ENCODE results near the gene DPH1.

DPH1 gene

GRCh38 chr17:2064147-2064489 is 34.2 kb downstream of the DPH1 start:
- TF ChIP-seq CTCF (conservative IDR thresholded peaks at IDR 0.05; ENCODE audit: low read depth, low read length) = no peak
- H3K4me3 ChIP-seq (ENCODE audit: low read length) = no peak overlapping the region
- no peak for DNase-seq (ENCODE audit: low read depth)

- no peak overlapping the region for H3K4me3 ChIP-seq (ENCODE audit: low read length)
- TF ChIP-seq CTCF (conservative IDR thresholded peaks at IDR 0.05; ENCODE audit: low read depth, low read length) = no peak
- no peak for DNase-seq (ENCODE audit: low read depth)
Measured at GRCh38 chr17:2064520-2064971, 34.6 kb downstream of the DPH1 start.

DNA sequence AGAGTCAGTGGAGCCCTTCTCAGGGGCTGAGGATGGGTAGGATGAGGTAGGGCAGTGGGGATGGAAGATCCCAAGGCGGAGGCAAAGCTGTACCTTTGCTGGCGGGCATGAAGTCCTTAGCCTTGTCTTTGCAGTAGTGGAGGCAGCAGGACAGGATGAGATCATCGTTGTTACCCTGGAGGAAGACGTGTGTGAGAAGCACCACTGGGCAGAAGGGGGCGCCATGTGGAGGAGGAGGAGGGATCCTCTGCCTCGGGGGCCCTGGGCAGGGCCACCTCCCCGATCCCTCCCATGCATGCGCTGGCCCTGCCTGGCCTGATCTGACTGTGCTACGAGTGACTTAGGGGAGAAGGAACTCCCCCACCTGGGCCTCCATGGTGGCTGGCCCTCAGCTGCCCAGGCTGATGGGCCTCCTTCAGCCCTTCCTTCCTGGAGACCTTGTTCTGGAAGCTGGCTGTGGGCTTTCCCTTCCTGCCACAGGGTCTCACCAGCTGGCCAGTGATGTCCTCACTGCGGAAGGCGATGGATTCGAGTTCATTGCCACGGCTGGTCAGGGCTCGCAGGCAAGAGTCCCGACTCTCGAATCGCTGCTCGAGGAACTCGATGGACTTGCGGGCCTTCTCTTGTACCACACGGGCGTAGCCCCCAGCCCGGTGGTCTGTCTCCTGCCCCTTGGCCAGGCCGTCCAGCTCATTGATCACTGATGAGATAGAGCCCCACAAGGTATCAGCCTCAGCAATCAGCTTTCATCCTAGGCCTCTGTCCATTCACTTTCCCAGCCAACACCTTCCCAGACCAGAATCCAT is 35.2 kb downstream of the DPH1 start:
- no peak overlapping the region for H3K4me3 ChIP-seq (ENCODE audit: low read length)
- peak; percentile 39 for TF ChIP-seq CTCF (conservative IDR thresholded peaks at IDR 0.05; ENCODE audit: low read depth, low read length)
- DNase-seq (ENCODE audit: low read depth) = no peak

DNA sequence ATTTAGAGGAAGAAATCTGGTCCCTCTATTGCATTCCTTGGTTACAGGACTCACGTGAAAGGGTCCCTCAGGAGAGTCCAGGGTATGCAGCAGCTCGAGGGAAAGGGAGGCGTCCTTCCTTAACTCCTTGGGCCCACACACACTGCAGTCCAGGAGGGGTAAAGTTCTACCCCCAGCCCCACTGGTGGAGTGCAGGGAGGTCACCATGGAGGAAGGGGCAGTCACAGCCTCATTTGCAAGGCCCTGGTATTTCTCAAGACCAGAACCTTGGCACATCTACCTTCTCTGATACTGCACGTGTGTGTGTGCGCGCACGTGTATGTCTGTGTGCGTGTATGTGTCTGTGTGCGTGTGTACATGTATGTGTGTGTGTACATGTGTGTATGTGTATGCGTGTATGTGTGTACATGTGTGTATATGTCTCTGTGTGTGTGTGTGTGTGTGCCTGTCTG is 36.0 kb downstream of the DPH1 start:
- TF ChIP-seq CTCF (conservative IDR thresholded peaks at IDR 0.05; ENCODE audit: low read depth, low read length) = no peak
- no peak overlapping the region for H3K4me3 ChIP-seq (ENCODE audit: low read length)
- DNase-seq (ENCODE audit: low read depth) = no peak

DNA sequence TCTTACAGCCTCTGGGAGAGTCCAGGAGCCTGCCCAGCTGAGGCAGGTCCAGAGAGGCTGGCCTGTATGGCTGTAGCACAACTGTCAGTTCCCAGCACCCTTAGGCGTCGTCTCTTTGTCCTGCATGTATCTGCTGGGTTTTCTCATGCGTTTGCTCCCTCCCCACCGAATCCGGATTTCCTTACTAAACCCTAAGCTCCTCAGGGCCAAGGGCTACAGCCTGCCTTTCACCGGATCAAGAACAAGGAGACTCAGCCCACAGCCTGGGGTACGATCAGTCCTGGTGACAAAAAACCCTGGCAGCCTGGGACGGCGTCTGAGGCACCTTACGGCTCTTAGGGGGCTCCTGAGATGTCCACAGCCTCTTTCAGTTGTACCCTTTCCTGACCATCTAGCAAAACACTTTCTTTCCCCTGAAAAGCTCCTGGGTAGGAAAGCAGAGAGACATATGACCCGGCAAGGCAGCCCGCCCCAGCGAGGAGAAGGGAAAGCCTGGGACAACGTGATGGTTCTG is 37.2 kb downstream of the DPH1 start:
- TF ChIP-seq CTCF (conservative IDR thresholded peaks at IDR 0.05; ENCODE audit: low read depth, low read length) = no peak
- H3K4me3 ChIP-seq (ENCODE audit: low read length) = no peak overlapping the region
- DNase-seq (ENCODE audit: low read depth) = no peak

DNA sequence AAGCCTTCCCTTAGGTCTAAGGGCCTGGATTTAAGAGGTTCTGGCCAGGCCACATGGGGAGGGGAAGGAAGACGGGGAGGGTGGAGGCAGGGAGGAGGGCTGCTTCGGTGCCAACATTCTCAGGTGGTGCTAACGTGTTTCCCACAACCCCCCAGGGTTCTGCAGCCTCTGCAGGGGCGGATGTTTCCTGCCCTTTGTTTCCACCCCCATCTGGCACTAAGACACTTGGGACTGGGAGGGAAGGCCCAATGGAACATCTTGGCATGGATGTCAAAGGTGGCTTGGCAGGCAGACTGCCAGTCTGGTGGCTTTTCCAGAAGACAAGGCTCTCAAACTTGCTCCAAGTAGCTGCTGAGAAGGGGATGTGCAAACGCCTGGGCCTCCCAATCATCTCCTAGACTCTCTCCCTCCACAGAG is 37.7 kb downstream of the DPH1 start:
- no peak for TF ChIP-seq CTCF (conservative IDR thresholded peaks at IDR 0.05; ENCODE audit: low read depth, low read length)
- no peak overlapping the region for H3K4me3 ChIP-seq (ENCODE audit: low read length)
- no peak for DNase-seq (ENCODE audit: low read depth)

GRCh38 chr17:2068031-2068518 is 38.1 kb downstream of the DPH1 start:
- DNase-seq (ENCODE audit: low read depth) = no peak
- no peak overlapping the region for H3K4me3 ChIP-seq (ENCODE audit: low read length)
- TF ChIP-seq CTCF (conservative IDR thresholded peaks at IDR 0.05; ENCODE audit: low read depth, low read length) = no peak

Data from retinal pigment epithelial cell (primary cell).